WTC11 (cell line): ENCODE results near the gene TBL1Y. TPM values are rescaled to one million over a fixed set of nuclear protein-coding genes. Genes with fewer than 3 reads are reported as not detected.

Source experiments
- ATAC-seq: fragments of 200-7000 bp; cut with Tn5 transposase; 2 replicates; pipeline ENCODE4 v1.10.0; 2021; ENCODE audit warnings: mild to moderate bottlenecking, moderate library complexity
- CTCF ChIA-PET: fragments of 300-600 bp; sonication (Branson Sonifier 250); formaldehyde crosslinking; loops from one replicate; lab custom pipeline; 2021; ENCODE audit warnings: antibody characterized with exemption; lab: Charles Lee
- POLR2A ChIA-PET: fragments of 350-600 bp; sonication (Branson Sonifier 250); formaldehyde crosslinking; loops from one replicate; lab custom pipeline; 2021; ENCODE audit warnings: antibody characterized with exemption; lab: Charles Lee
- DNase-seq: peaks from one replicate; pipeline ENCODE4 v3.0.0; 2021; ENCODE audit warnings: low spot score
- H3K27ac Mint-ChIP-seq: 2 replicates; pipeline ENCODE4 v1.8.0; 2021; ENCODE audit warnings: mixed read lengths
- H3K27me3 Mint-ChIP-seq: 2 replicates; pipeline ENCODE4 v1.8.0; 2021; ENCODE audit warnings: low read depth, mild to moderate bottlenecking, moderate library complexity, mixed read lengths
- H3K36me3 Mint-ChIP-seq: 2 replicates; pipeline ENCODE4 v1.8.0; 2021; ENCODE audit warnings: mixed read lengths
- H3K4me1 Mint-ChIP-seq: 2 replicates; pipeline ENCODE4 v1.8.0; 2022; ENCODE audit warnings: mixed read lengths
- H3K4me3 Mint-ChIP-seq: 2 replicates; pipeline ENCODE4 v1.8.0; 2021; ENCODE audit warnings: mild to moderate bottlenecking, moderate library complexity, mixed read lengths
- H3K9me3 Mint-ChIP-seq: 2 replicates; pipeline ENCODE4 v1.8.0; 2021; ENCODE audit warnings: mixed read lengths
- ATF1 ChIP-seq: sonication (generic); formaldehyde crosslinking; IDR thresholded peaks from 2 replicates; pipeline ENCODE4 v1.8.1; 2023; ENCODE audit warnings: mild to moderate bottlenecking, moderate library complexity, missing genetic modification reagents
- CBFB ChIP-seq: sonication (generic); formaldehyde crosslinking; IDR thresholded peaks from 2 replicates; pipeline ENCODE4 v1.8.1; 2022; ENCODE audit warnings: mild to moderate bottlenecking, low read depth, missing genetic modification reagents
- CREB1 ChIP-seq: sonication (generic); formaldehyde crosslinking; IDR thresholded peaks from 2 replicates; pipeline ENCODE4 v1.8.0; 2023; ENCODE audit warnings: mild to moderate bottlenecking, missing genetic modification reagents
- FOXJ3 ChIP-seq: sonication (generic); formaldehyde crosslinking; IDR thresholded peaks from 2 replicates; pipeline ENCODE4 v1.9.0; 2021; ENCODE audit warnings: missing genetic modification reagents, mild to moderate bottlenecking, borderline replicate concordance
- GABPB1 ChIP-seq: sonication (generic); formaldehyde crosslinking; IDR thresholded peaks from 2 replicates; pipeline ENCODE4 v1.8.1; 2023; ENCODE audit warnings: mild to moderate bottlenecking, missing genetic modification reagents
- GRHL2 ChIP-seq: fragments of 250-450 bp; sonication (Bioruptor Pico); IDR thresholded peaks from 2 replicates; pipeline ENCODE4 v1.8.0; 2022; ENCODE audit warnings: mild to moderate bottlenecking, moderate library complexity; ENCODE audit not compliant: insufficient replicate concordance, severe bottlenecking
- HMGA2 ChIP-seq: fragments of 250-450 bp; sonication (Bioruptor Pico); IDR thresholded peaks from 2 replicates; pipeline ENCODE4 v1.4.0; 2021; ENCODE audit warnings: mild to moderate bottlenecking, moderate library complexity
- NR1H2 ChIP-seq: sonication (generic); formaldehyde crosslinking; IDR thresholded peaks from 2 replicates; pipeline ENCODE4 v1.9.0; 2021; ENCODE audit warnings: mild to moderate bottlenecking, moderate library complexity, missing genetic modification reagents
- OVOL2 ChIP-seq: fragments of 250-450 bp; sonication (Bioruptor Pico); IDR thresholded peaks from 2 replicates; pipeline ENCODE4 v1.9.0; 2021; ENCODE audit warnings: mild to moderate bottlenecking, borderline replicate concordance
- TEAD4 ChIP-seq: sonication (generic); formaldehyde crosslinking; IDR thresholded peaks from 2 replicates; pipeline ENCODE4 v1.8.0; 2022; ENCODE audit warnings: mild to moderate bottlenecking, missing genetic modification reagents
- ZNF232 ChIP-seq: sonication (generic); formaldehyde crosslinking; IDR thresholded peaks from 2 replicates; pipeline ENCODE4 v1.8.0; 2022; ENCODE audit warnings: mild to moderate bottlenecking, missing genetic modification reagents
- ZNF396 ChIP-seq: fragments of 250-450 bp; sonication (Bioruptor Pico); IDR thresholded peaks from 2 replicates; pipeline ENCODE4 v1.8.0; 2021; ENCODE audit warnings: mild to moderate bottlenecking, moderate library complexity, borderline replicate concordance
- ZNF416 ChIP-seq: fragments of 250-450 bp; sonication (Bioruptor Pico); IDR thresholded peaks from 2 replicates; pipeline ENCODE4 v1.9.0; 2021; ENCODE audit warnings: mild to moderate bottlenecking, inconsistent platforms
- total RNA-seq: library from RNA; stranded (reverse); gene quantifications from 3 replicates; pipeline ENCODE4 v1.2.3, GENCODE V29; 2021
- TF ChIP-seq, protein P1 (sequence below): fragments of 250-450 bp; sonication (Bioruptor Pico); IDR thresholded peaks from 2 replicates; pipeline ENCODE4 v1.9.0; 2021; ENCODE audit warnings: moderate library complexity, mild to moderate bottlenecking, inconsistent platforms, borderline replicate concordance
- TF ChIP-seq, protein P2 (sequence below): fragments of 200-600 bp; IDR thresholded peaks from 2 replicates; pipeline ENCODE4 v1.8.0; 2022; ENCODE audit warnings: antibody characterized with exemption
- TF ChIP-seq, protein P3 (sequence below): sonication (generic); formaldehyde crosslinking; IDR thresholded peaks from 2 replicates; pipeline ENCODE4 v1.8.1; 2022; ENCODE audit warnings: low read depth, mild to moderate bottlenecking, moderate library complexity, missing genetic modification reagents, borderline replicate concordance
- TF ChIP-seq, protein P4 (sequence below): fragments of 250-450 bp; sonication (Bioruptor Pico); IDR thresholded peaks from 2 replicates; pipeline ENCODE4 v2.1.2; 2022; ENCODE audit warnings: mild to moderate bottlenecking, moderate library complexity
- TF ChIP-seq, protein P5 (sequence below): sonication (generic); formaldehyde crosslinking; IDR thresholded peaks from 2 replicates; pipeline ENCODE4 v1.8.1; 2023; ENCODE audit warnings: mild to moderate bottlenecking, missing genetic modification reagents
- TF ChIP-seq, protein P6 (sequence below): fragments of 250-450 bp; sonication (Bioruptor Pico); IDR thresholded peaks from 2 replicates; pipeline ENCODE4 v1.9.0; 2021; ENCODE audit warnings: mild to moderate bottlenecking
- TF ChIP-seq, protein P7 (sequence below): sonication (generic); formaldehyde crosslinking; IDR thresholded peaks from 2 replicates; pipeline ENCODE4 v1.8.0; 2022; ENCODE audit warnings: missing genetic modification reagents
- TF ChIP-seq, protein P8 (sequence below): sonication (generic); formaldehyde crosslinking; IDR thresholded peaks from 2 replicates; pipeline ENCODE4 v1.8.1; 2022; ENCODE audit warnings: low read depth, missing genetic modification reagents, borderline replicate concordance

Gene TBL1Y
- total RNA-seq, 1 experiment from 2014 or later, result not detected

DNA sequence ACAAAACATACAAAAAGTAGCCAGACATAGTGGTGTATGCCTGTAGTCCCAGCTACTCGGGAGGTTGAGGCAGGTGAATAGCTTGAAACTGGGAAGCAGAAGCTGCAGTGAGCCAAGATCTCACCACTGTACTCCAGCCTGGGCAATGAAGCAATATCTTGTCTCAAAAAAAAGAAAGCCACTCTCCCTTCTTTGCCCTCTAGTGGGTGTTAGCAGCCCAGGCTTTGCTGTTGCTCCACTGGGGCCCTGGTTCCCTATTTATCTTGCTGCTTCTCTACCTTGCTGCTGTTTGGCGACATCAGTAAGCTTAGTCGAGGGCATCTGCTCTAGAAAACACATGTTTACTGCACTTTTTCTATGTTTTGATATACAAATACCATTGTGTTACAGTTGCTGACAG, 189.2 kb downstream of the TBL1Y start:
- POLR2A ChIA-PET, result no interaction called here
- TF ChIP-seq NR1H2 (CRISPR knock-in tag), result no peak
- TF ChIP-seq, protein P1, sequence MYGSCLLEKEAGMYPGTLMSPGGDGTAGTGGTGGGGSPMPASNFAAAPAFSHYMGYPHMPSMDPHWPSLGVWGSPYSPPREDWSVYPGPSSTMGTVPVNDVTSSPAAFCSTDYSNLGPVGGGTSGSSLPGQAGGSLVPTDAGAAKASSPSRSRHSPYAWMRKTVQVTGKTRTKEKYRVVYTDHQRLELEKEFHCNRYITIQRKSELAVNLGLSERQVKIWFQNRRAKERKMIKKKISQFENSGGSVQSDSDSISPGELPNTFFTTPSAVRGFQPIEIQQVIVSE (CRISPR knock-in tag), result no peak
- no peak for TF ChIP-seq CREB1
- TF ChIP-seq, protein P2, sequence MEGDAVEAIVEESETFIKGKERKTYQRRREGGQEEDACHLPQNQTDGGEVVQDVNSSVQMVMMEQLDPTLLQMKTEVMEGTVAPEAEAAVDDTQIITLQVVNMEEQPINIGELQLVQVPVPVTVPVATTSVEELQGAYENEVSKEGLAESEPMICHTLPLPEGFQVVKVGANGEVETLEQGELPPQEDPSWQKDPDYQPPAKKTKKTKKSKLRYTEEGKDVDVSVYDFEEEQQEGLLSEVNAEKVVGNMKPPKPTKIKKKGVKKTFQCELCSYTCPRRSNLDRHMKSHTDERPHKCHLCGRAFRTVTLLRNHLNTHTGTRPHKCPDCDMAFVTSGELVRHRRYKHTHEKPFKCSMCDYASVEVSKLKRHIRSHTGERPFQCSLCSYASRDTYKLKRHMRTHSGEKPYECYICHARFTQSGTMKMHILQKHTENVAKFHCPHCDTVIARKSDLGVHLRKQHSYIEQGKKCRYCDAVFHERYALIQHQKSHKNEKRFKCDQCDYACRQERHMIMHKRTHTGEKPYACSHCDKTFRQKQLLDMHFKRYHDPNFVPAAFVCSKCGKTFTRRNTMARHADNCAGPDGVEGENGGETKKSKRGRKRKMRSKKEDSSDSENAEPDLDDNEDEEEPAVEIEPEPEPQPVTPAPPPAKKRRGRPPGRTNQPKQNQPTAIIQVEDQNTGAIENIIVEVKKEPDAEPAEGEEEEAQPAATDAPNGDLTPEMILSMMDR, result no peak
- no peak for TF ChIP-seq GRHL2 (CRISPR knock-in tag)
- no peak for TF ChIP-seq FOXJ3 (CRISPR knock-in tag)
- TF ChIP-seq TEAD4, result no peak
- TF ChIP-seq, protein P3, sequence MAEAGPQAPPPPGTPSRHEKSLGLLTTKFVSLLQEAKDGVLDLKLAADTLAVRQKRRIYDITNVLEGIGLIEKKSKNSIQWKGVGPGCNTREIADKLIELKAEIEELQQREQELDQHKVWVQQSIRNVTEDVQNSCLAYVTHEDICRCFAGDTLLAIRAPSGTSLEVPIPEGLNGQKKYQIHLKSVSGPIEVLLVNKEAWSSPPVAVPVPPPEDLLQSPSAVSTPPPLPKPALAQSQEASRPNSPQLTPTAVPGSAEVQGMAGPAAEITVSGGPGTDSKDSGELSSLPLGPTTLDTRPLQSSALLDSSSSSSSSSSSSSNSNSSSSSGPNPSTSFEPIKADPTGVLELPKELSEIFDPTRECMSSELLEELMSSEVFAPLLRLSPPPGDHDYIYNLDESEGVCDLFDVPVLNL (CRISPR knock-in tag), result no peak
- TF ChIP-seq HMGA2 (CRISPR knock-in tag), result no peak
- TF ChIP-seq, protein P4, sequence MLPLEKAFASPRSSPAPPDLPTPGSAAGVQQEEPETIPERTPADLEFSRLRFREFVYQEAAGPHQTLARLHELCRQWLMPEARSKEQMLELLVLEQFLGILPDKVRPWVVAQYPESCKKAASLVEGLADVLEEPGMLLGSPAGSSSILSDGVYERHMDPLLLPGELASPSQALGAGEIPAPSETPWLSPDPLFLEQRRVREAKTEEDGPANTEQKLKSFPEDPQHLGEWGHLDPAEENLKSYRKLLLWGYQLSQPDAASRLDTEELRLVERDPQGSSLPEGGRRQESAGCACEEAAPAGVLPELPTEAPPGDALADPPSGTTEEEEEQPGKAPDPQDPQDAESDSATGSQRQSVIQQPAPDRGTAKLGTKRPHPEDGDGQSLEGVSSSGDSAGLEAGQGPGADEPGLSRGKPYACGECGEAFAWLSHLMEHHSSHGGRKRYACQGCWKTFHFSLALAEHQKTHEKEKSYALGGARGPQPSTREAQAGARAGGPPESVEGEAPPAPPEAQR (CRISPR knock-in tag), result no peak
- TF ChIP-seq, protein P5, sequence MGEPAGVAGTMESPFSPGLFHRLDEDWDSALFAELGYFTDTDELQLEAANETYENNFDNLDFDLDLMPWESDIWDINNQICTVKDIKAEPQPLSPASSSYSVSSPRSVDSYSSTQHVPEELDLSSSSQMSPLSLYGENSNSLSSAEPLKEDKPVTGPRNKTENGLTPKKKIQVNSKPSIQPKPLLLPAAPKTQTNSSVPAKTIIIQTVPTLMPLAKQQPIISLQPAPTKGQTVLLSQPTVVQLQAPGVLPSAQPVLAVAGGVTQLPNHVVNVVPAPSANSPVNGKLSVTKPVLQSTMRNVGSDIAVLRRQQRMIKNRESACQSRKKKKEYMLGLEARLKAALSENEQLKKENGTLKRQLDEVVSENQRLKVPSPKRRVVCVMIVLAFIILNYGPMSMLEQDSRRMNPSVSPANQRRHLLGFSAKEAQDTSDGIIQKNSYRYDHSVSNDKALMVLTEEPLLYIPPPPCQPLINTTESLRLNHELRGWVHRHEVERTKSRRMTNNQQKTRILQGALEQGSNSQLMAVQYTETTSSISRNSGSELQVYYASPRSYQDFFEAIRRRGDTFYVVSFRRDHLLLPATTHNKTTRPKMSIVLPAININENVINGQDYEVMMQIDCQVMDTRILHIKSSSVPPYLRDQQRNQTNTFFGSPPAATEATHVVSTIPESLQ, result no peak
- TF ChIP-seq, protein P6, sequence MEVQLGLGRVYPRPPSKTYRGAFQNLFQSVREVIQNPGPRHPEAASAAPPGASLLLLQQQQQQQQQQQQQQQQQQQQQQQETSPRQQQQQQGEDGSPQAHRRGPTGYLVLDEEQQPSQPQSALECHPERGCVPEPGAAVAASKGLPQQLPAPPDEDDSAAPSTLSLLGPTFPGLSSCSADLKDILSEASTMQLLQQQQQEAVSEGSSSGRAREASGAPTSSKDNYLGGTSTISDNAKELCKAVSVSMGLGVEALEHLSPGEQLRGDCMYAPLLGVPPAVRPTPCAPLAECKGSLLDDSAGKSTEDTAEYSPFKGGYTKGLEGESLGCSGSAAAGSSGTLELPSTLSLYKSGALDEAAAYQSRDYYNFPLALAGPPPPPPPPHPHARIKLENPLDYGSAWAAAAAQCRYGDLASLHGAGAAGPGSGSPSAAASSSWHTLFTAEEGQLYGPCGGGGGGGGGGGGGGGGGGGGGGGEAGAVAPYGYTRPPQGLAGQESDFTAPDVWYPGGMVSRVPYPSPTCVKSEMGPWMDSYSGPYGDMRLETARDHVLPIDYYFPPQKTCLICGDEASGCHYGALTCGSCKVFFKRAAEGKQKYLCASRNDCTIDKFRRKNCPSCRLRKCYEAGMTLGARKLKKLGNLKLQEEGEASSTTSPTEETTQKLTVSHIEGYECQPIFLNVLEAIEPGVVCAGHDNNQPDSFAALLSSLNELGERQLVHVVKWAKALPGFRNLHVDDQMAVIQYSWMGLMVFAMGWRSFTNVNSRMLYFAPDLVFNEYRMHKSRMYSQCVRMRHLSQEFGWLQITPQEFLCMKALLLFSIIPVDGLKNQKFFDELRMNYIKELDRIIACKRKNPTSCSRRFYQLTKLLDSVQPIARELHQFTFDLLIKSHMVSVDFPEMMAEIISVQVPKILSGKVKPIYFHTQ (CRISPR knock-in tag), result no peak
- TF ChIP-seq ZNF416, result no peak
- no peaks in the 10 kb centered on the region for H3K9me3 Mint-ChIP-seq
- no peaks in the 10 kb centered on the region for H3K4me1 Mint-ChIP-seq
- no peak for DNase-seq
- no peak for ATAC-seq
- CTCF ChIA-PET, result no interaction called here
- H3K27ac Mint-ChIP-seq, result no peak overlapping the region
- no peaks in the 10 kb centered on the region for H3K36me3 Mint-ChIP-seq
- no peak overlapping the region for H3K4me3 Mint-ChIP-seq
- H3K27me3 Mint-ChIP-seq, result no peaks in the 10 kb centered on the region

DNA sequence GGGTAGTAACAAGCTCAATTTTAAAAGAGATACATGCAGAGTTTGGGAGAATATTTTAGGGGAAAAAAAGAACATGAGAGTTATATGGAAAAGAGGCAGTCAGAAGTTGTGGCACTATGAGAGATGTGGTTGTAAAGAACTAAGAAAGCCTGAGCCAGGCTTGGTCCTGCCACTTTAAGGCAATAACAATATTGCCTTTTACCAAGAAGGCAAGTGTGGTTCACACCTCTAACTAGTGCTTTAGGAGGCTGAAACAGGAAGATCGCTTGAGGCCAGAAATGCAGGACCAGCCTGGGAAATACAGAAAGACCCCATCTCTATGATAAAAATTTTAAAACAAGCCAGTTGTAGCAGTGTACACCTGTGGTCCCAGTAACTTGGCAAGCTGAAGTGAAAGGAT, 192.2 kb downstream of the TBL1Y start:
- no peaks in the 10 kb centered on the region for H3K36me3 Mint-ChIP-seq
- no peak overlapping the region for H3K27ac Mint-ChIP-seq
- no peaks in the 10 kb centered on the region for H3K9me3 Mint-ChIP-seq
- H3K27me3 Mint-ChIP-seq, result no peaks in the 10 kb centered on the region
- CTCF ChIA-PET, result no interaction called here
- TF ChIP-seq ZNF396 (CRISPR knock-in tag) (no peak), GABPB1 (CRISPR knock-in tag) (no peak), ATF1 (CRISPR knock-in tag) (no peak), CBFB (CRISPR knock-in tag) (no peak), ZNF232 (CRISPR knock-in tag) (no peak), OVOL2 (CRISPR knock-in tag) (no peak)
- TF ChIP-seq, protein P7, sequence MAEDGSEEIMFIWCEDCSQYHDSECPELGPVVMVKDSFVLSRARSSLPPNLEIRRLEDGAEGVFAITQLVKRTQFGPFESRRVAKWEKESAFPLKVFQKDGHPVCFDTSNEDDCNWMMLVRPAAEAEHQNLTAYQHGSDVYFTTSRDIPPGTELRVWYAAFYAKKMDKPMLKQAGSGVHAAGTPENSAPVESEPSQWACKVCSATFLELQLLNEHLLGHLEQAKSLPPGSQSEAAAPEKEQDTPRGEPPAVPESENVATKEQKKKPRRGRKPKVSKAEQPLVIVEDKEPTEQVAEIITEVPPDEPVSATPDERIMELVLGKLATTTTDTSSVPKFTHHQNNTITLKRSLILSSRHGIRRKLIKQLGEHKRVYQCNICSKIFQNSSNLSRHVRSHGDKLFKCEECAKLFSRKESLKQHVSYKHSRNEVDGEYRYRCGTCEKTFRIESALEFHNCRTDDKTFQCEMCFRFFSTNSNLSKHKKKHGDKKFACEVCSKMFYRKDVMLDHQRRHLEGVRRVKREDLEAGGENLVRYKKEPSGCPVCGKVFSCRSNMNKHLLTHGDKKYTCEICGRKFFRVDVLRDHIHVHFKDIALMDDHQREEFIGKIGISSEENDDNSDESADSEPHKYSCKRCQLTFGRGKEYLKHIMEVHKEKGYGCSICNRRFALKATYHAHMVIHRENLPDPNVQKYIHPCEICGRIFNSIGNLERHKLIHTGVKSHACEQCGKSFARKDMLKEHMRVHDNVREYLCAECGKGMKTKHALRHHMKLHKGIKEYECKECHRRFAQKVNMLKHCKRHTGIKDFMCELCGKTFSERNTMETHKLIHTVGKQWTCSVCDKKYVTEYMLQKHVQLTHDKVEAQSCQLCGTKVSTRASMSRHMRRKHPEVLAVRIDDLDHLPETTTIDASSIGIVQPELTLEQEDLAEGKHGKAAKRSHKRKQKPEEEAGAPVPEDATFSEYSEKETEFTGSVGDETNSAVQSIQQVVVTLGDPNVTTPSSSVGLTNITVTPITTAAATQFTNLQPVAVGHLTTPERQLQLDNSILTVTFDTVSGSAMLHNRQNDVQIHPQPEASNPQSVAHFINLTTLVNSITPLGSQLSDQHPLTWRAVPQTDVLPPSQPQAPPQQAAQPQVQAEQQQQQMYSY (CRISPR knock-in tag), result no peak
- TF ChIP-seq, protein P8, sequence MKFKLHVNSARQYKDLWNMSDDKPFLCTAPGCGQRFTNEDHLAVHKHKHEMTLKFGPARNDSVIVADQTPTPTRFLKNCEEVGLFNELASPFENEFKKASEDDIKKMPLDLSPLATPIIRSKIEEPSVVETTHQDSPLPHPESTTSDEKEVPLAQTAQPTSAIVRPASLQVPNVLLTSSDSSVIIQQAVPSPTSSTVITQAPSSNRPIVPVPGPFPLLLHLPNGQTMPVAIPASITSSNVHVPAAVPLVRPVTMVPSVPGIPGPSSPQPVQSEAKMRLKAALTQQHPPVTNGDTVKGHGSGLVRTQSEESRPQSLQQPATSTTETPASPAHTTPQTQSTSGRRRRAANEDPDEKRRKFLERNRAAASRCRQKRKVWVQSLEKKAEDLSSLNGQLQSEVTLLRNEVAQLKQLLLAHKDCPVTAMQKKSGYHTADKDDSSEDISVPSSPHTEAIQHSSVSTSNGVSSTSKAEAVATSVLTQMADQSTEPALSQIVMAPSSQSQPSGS (CRISPR knock-in tag), result no peak
- TF ChIP-seq, all 79 proteins: peak for 0
- POLR2A ChIA-PET, result no interaction called here
- ATAC-seq (no peak), DNase-seq (no peak)
- Mint-ChIP-seq H3K4me1 (no peaks in the 10 kb centered on the region), H3K4me3 (no peak overlapping the region)
